Activated T-cell treated with anti-CD3 and anti-CD28 coated beads, Interleukin-2, amount 50 U/mL, for 1 hour (primary cell): ENCODE measurements around the gene CYP2J2.
"Not testable (repeated sequence)": the region's sequence is repeated elsewhere in the genome, so short reads cannot be mapped to it uniquely, and the experiment has no call there.

ENCODE experiments used
- DNase-seq: peaks from one replicate; pipeline ENCODE4 v3.0.0-alpha.2; 2020

CYP2J2 gene

GRCh38 chr1:59857679-59858354 lies 68.8 kb downstream of the CYP2J2 start:
- no peak for DNase-seq

- no peak for DNase-seq
Observed at GRCh38 chr1:59856725-59857338, 69.7 kb downstream of the CYP2J2 start.

- not testable (repeated sequence) for DNase-seq
Observed at GRCh38 chr1:59855297-59855696, 71.3 kb downstream of the CYP2J2 start.

GRCh38 chr1:59852117-59852516 lies 74.5 kb downstream of the CYP2J2 start:
- DNase-seq: no peak

GRCh38 chr1:59846895-59847282 lies 79.7 kb downstream of the CYP2J2 start:
- no peak for DNase-seq

- DNase-seq: no peak
Observed at GRCh38 chr1:59846209-59846894, 80.2 kb downstream of the CYP2J2 start.

GRCh38 chr1:59845091-59845490 lies 81.5 kb downstream of the CYP2J2 start:
- DNase-seq: no peak
